ENCODE results near the gene WRAP53.

GRCh38 chr17:7684851-7685532 is 3.3 kb upstream of the WRAP53 start:
- TF ChIP-seq POLR2AphosphoS5 (IDR thresholded peaks at IDR 0.05; ENCODE audit: low read depth, low read length): no peak
- TF ChIP-seq POLR2A (IDR thresholded peaks at IDR 0.05; ENCODE audit: low read depth, low read length): no peak
- no peak for TF ChIP-seq SPI1 (IDR thresholded peaks at IDR 0.05; ENCODE audit: low read depth, low read length)

All from GM12891 (cell line).